GM21825 (cell line): ENCODE data around the gene SUCLG2.
A peak's percentile ranks its signal among the peaks of the same experiment; 100 is the strongest.

Source experiments
- ATAC-seq: cut with Tn5 transposase; IDR thresholded peaks from one replicate; pipeline ENCODE4 v1.9.1; 2021; ENCODE audit warnings: mild to moderate bottlenecking, moderate library complexity; ENCODE audit not compliant: unreplicated experiment

SUCLG2 gene

DNA sequence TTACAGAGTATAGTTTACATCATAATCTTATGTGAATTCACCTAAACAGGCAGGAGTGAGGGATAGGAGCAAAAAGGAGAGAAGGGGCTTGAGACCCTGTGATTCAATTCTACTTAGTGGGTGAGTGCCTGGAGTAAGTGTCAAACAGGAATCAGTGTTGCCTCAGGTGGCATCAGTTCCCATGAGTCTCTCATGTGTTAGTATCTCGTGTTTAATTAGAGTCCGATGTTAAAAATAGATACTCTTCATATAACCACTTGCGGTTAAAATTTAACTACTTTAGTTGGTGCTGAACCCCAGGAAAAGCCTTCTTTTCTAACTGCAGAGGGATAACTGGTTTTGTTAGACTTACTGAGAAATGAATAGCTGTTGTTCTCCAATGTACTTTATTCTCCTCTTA lies 251.5 kb downstream of the SUCLG2 start:
- ATAC-seq, result no peak

DNA sequence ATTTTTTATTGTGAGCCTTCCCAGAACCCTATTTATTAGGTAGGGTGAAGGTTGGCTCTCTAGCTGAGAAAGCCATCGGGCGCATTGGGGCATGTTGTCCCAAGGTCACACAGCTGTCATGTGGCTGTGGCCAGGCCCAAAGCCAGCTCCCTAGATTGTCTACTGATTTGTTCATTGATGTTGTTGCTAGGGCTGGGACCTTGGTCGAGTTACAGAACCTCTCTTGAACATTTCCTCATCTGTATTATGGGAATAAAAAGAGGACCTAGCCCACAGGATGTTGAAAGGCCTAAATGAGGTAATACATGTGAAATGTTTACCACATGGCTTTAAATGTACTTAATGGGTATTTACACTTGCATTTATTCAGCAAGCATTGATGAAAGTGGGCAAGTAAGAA lies 252.5 kb downstream of the SUCLG2 start:
- ATAC-seq, result no peak

DNA sequence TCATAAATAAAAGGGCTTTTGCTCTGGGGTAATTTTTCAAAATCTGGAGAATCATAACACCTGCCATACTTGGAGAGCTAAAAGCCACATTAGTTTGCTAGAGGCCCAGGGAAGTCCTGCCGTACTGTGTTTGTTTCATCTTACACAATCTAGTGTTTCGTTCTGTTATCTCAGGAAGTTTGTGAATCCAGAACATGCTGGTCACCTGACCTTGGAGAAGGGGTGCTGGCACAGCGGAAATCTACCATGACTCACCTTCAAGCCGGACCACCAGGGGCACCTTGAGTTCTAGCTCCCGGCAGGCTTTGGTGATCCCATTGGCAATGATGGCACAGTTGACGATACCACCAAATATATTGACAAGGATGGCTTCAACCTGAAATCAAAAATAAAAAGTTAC lies 253.9 kb downstream of the SUCLG2 start:
- ATAC-seq, result no peak

DNA sequence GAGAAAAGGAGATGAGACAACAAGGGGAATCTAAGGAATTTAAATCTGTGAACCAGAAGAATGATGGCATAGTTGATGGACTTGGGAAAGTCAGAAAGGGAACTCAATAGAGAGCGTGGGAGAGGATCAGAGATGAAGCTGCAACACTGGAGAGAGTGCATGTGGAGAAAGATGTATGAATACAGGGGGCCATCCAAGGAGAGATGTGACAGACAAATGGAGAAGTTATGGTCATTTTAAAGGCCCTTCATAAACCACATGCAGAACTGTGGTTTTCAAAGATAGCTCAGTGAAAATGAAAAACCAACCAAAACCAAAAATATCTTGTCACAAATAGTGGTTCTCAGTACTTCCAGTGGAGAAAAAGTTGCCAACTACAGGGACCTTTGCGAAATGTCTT lies 265.2 kb downstream of the SUCLG2 start:
- peak; percentile 84 for ATAC-seq

DNA sequence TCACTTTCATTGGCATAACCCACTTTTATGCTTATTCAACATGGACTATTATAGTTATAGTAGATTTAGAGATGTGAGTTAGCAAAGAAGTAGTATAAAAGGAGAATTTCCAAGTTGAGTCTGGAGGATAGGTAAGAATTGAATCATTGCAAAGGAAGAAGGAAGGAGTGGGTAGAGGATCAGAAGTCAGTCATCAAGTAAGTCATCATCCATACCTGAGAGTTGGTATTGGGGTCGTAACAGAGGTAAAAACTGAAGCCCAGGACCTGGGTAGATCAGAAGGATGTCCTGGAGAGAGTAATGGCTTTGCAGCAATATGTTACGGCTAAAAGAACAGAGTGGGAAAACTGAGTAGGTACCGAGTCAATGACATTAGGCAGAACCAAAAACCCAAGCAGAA lies 265.7 kb downstream of the SUCLG2 start:
- ATAC-seq, result no peak

GRCh38 chr3:67386451-67386850 lies 268.0 kb downstream of the SUCLG2 start:
- ATAC-seq, result no peak

GRCh38 chr3:67384760-67385397 lies 269.5 kb downstream of the SUCLG2 start:
- ATAC-seq, result no peak

- ATAC-seq, result no peak
Observed at GRCh38 chr3:67384016-67384415, 270.4 kb downstream of the SUCLG2 start.

DNA sequence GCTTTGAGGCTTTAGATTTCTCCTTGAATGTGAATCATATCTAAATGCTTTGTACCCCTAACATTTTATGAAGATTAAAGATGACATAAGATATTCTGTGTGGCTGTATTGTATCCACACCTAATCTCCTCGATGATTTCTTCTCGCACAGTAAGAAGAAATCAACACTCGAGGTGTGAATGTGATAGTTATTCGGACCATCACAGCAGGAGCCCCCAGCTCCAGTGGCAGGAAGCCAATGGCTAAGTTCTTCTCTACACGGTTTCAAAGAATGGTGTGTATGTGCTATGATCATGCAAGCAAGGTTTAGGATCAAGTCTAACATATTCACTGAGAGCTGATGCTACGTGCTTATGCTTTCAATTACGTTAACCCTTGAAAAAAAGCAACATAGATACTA lies 271.0 kb downstream of the SUCLG2 start:
- ATAC-seq, result no peak

GRCh38 chr3:67382536-67382935 lies 271.9 kb downstream of the SUCLG2 start:
- ATAC-seq, result no peak

DNA sequence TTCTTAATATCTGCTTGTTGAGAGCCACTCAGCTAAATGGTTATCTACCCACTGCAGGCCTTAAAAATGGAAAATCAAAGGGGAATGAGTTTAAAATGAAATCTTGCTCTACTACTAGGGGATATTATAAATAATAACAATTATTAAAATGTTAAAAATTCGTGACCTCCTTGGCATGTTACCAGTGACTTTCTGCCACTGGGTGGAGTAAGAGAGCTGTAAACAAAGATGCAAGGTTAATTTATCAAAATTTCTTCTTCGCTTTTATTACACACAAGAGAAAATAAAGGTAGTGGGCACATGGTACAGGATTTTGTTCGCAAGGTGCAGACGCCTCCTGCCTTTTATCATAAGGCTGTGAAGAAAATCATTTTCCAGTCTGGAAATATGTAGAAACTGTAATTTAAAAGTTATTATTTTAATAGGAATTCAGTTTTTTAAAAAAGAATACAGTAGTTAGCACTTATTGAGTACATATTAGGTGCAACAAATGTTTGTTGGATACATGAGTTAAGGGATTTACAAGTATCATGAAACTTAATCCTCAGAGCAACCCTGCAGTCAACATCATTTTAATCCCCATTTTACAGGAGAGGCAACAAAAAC lies 272.6 kb downstream of the SUCLG2 start:
- no peak for ATAC-seq

DNA sequence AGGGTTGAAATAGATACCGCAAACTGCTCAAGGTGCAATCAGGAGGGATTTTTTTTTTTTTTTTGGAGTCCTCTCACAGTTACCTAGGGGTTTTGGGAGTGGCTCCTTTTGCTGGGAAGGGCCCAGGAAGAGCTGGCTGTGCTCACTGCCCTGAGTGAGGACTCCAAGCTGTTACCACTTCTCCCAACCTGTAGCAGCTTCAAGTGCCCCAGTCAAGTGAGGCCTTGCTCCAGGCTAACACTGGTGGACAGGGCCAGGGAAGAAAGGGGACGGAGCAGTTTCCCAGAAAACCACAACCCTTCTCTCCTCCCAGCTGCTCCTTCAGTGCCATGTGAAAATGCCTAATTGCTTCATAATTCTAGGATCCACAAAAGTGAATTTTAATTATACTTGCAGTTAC lies 274.3 kb downstream of the SUCLG2 start:
- ATAC-seq, result no peak

DNA sequence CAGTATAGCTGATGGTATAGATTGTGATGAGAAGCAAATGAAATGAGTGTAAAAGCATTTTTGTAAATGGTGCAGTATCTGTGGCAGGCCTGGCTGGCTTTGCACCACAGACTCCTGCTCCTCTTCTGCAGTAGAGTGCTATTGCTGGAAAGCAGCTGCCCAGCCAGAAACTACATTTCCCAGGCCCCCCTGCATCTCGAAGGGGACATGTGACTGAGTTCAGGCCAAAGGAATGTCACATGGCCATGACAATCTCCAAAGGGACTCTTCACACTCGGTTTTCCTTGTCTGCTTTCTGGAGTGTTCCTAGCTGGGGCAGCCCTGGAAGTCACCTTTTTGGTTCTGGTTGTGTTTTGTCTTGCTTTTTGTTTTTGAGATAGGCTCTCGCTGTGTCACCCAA lies 277.1 kb downstream of the SUCLG2 start:
- ATAC-seq, result no peak

- ATAC-seq, result no peak
Observed at GRCh38 chr3:67376416-67376815, 278.0 kb downstream of the SUCLG2 start.

- no peak for ATAC-seq
Observed at GRCh38 chr3:67375976-67376375, 278.4 kb downstream of the SUCLG2 start.

- no peak for ATAC-seq
Observed at GRCh38 chr3:67362686-67363085, 291.7 kb downstream of the SUCLG2 start.

DNA sequence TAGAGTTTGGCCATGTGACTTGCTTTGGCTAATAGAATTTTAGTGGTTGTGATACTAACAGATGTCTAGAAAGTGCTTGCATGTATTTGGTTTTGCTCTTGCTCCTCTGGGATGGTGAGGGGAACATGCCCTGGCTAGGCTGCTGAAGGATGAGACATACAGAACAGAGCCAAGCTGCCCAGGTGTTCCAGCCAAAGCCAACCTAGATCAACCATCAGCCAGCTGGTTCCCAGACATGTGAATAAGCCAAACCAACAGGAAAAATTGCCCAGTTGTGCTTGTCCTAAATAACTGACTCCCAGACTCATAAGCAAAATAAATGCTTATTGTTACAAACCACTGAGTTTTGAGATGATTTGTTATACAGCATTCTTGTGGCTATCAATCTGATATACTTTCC lies 292.6 kb downstream of the SUCLG2 start:
- ATAC-seq, result no peak

DNA sequence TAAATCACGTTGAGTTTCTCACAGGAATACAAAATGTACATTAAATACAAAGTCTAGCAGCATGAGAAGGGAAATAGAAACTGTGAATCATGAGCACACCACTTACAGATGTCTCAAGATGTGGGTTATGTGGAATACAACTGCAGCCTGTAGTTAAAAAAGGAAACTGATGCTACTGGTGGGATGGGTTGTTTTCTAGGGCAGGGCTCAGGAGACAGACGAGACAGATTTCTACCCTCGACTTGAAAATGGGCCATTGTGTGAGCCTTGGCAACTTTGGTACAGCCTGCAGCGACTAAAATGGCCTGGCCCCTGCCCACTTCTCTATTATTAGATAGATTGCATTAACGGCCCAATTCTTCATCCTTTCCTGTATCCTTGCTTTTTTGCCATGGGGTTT lies 293.1 kb downstream of the SUCLG2 start:
- ATAC-seq, result no peak

DNA sequence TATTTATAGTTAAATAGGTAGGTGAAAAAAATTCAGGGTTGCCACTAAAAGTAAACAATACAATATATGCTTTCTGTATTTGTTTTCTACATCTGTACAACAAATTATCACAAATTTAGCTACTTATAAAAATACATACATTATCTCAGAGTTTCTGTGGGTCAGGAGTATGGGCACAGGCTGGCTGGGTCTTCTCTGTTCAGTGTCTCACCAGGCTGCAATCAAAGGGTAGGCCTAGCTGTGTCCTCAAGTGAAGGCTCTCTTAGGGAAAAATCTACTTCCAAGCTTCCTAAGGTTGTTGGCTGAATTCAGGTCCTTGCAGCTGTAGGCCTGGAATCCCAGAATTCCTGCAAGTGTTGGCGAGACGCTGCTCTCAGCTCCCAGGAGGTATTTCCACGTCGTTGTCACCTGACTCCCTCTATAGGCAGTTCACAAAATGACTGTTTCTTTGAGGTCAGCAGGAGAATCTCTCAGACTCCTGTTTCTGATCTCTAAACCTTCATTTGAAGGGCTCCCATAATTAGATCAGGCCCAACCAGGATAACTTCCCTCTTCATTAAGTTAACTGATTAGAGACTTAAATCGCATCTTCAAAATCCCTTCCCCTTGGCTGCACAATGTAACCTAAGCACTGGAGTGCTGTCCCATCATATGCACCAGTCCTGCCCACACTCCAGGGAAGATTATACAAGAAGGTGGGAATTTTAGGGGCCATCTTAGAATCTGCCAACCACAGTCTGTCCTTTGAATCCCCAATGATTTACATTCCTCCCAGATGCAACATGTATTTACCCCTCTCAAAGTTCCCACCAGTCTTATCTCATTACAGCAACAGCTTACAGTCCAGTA lies 296.6 kb downstream of the SUCLG2 start:
- ATAC-seq, result peak; percentile 60

DNA sequence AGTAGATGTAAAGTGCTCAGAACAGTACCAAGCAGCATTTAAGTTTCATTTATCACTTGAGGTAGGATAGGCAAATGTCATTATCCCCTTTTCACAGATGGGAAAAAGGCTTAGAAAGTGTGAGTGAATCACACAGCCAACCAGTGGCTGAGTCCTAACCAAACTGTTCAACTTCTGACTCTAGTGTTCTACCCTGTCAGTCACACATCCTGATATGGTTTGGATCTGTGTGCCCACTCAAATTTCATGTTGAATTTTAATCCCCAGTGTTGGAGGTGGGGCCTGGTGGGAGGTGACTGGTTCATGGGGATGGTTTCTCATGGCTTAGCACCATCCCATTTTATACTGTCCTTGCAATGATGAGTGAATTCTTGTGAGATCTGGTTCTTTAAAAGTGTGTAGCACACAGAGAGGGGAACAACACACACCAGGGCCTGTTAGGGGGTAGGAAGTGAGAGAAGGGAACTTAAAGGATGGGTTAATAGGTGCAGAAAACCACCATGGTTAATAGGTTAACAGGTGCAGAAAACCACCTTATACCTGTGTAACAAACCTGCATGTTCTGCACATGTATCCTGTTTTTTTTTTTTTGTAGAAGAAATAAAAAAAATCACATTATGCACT lies 304.7 kb downstream of the SUCLG2 start:
- ATAC-seq, result peak; percentile 96

GRCh38 chr3:67346081-67346480 lies 308.3 kb downstream of the SUCLG2 start:
- ATAC-seq, result no peak

DNA sequence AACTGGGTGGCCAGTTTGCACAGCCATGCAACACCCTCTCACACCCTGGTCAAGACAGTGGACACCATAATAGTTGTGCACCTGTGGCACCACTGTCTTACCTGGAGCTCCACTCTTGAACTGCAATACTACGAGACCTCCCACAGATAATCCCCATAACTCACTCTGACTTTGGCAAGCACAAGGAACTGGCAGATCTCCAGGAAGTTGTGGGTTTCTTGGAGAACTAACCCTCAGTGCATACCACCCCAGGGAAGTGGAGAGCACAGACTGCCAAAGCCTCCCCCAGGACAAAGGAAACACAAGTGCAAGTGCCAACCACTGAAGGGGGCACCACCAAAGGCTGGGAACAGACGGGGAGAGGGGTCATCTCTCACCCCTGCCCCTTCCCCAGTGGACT lies 318.6 kb downstream of the SUCLG2 start:
- ATAC-seq, result no peak
